SKM-1 treated with dmso at 0.1 percent for 144 hours (cell line): ENCODE measurements around the gene C20orf144.

Experiments
- DNase-seq: peaks from one replicate; lab custom pipeline; 2025; ENCODE audit not compliant: unreplicated experiment; lab: John Stamatoyannopoulos, UW

The C20orf144 gene

DNA sequence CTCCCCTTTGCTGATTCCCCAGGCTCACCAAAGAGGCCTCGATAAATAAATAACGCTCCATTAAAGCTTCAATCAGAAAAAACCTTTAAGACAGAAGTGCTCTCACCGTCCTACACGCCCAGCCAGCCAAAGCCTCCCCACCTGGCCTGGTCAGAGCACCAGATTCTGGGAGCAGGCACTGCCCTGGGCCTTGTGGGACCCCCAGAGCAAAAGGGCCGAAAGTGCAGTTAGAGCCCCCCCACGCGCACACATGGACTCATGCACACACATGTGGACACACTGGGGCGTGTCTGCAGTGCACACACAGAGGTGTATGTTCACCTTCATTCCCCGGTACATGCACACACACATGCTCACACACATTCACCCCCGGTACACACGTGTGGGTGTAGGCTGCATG lies 14.0 kb downstream of the C20orf144 start:
- no peak for DNase-seq

DNA sequence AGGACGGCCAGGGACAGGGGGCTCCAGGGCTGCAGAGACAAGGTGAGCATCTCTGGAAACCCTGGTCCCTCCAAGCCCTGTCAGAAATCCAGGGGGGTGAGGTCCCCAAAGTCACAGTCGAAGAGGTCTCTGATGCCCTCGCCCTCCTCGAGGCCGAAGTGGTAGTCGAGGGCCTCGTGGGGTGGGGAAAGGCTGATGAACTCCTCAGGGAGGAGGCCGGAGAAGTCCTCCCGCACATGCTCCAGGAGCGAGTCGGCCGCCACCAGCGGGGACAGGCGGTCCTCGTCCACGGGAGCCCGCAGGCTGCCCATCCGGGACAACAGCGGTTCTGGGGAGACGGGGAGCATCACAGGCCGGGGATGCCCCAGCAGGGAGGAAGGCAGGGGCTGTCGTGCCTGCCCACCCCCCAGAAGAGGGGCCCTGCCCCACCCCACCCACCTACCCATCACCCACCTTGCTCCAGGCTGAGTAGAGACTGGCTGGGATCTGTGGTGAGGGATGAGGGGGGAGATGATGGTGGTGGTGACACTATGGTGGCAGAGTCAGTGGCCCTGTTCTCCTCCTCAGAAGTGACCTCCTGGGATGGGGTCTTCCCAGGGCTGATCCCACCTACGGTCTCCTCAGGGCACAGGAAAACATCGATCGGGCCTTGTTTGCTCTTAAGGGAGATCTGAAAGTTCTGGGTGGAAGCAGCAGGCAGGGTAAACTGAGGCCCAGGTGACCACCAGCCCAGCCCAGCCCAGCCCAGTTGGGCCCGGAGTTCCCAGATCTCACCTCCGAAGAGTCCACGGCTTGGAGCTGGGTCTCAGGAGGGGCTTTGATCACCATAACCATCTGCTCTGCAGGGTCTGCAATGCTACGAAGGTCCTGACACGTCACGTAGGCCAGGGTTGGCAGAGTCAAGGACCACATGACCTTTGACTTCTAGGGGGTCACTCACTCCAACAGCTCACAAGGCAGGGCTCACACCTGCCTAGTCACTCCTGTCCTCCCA lies 14.8 kb downstream of the C20orf144 start:
- no peak for DNase-seq

DNA sequence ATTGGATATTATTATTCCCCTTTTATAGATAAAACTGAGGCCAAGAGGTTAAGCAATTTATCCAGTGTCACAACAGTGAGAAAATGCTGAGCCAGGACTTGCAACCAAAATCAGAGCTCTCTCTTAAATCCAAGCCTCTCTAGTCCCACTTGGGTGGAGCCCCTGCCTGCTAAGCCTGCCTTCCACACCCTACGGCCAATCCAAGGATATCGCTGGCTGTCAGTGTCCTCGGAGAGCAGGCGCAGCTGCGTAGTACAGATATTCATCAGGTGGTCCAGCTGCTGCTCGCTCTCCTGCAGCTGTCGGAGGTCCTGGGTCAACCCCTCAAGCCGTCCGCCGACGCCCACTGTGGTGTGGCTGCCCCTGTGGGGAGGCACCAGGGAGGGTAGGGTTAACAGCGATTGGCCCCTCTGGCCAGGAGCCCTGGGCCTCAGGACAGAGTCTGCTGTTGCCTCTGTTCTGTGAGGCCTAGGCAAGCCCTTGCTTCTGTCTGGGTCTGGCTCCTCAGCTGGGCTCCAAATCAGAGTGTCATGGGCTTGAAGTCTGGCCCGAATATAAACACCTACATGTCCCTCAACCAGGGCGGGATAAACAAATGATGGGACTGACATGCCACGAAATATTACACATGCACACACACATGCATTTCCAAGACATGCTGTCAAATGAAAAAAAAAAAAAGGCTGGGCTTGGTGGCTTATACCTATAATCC lies 16.0 kb downstream of the C20orf144 start:
- DNase-seq = no peak

DNA sequence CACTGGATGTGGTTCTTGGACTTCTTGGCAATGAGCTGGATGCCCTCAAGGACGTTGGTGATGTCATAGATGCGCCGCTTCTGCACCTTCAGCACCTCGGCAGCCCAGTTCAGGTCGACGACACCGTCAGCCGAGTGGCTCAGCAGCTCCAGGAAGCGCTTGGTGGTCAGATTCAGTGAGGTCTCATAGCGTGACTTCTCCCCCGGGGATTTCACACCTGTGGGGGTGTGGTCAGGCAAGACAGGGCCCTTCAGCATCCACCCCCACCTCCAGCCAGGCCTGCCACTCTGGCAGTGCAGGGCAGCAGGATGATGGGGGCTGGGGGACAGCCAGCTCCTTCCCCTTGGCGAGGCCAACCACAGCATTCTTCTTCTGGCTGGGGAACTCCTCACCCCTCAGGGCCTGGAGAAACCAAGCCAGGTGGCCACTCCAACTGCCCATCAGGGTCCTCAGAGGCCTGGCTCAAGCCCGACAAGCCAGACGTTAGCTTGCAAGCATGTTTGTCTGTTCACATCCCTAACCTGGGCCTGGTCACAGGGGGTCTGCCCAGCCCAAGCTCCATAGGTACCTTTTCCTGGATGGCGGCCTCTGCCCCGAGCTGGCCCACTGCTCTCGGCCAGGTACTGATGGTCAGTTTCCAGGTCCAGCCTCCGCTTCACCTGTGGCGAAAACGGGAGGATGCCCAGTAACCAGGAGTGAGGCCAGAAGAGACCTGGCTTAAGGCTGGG lies 17.8 kb downstream of the C20orf144 start:
- DNase-seq = no peak

DNA sequence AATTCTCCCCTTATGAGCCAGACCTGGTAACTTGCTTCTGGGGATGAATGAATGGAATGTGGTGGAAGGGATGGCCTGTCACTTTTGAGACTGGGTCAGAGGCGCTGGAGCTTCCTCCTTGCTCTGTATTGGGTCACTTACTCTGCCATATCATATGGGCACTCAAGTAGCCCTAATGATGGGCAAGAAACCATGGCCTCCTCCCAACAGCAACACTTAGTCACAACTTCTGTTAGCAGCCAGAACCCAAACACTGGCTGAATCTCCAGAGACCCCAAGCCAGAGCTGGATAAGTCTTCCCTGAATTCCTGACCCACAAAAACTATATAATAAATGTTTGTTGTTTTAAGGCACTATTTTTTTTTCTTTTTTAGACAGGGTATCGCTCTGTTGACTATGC lies 18.6 kb downstream of the C20orf144 start:
- DNase-seq = no peak

DNA sequence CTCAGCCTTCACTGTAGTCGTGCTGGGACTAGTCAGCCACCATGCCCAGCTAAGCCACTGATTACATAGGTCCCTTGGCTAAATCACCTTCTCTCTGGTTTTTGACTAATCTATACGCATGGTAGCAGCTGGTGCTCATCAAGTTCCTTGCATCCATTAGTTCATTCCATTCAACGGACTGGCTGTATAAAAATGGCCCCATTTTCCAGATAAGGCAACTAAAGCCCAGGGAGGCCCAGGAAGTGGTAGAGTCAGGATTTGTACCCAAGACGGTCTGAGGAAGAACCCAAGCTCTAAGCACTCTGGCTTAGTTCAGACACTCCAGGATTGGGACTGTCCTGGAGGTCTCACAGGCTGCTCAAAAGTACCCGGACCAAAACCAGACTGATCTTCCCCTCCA lies 19.2 kb downstream of the C20orf144 start:
- no peak for DNase-seq

DNA sequence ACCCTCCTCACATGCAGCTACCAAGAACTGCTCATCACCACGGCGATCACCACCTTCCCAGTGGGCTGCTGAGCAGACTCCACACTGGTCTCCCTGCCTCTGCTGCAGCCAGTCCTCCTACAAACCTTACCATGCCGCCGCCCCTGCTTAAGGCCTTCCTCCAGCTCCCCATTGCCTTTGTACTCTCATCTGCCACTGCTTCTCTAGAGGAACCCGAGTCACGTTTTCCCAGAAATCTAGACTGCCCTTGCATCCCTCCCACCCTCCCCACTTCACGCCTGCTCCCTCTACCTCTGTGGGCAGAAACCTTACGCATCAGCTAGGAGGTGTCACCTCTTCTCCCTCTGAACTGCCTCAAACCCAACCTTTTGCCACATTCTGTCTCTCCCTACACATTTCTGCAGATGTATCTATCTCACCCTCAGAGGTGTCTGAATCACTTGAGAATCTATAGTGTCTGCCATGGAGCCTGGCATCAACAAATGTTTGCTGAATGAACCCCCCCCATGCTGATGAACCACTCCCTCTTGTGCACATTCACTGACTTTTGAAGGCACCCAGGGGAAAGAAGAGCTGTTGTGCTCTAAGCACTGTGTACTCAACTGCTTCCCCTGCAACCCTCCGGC lies 19.7 kb downstream of the C20orf144 start:
- DNase-seq = no peak

DNA sequence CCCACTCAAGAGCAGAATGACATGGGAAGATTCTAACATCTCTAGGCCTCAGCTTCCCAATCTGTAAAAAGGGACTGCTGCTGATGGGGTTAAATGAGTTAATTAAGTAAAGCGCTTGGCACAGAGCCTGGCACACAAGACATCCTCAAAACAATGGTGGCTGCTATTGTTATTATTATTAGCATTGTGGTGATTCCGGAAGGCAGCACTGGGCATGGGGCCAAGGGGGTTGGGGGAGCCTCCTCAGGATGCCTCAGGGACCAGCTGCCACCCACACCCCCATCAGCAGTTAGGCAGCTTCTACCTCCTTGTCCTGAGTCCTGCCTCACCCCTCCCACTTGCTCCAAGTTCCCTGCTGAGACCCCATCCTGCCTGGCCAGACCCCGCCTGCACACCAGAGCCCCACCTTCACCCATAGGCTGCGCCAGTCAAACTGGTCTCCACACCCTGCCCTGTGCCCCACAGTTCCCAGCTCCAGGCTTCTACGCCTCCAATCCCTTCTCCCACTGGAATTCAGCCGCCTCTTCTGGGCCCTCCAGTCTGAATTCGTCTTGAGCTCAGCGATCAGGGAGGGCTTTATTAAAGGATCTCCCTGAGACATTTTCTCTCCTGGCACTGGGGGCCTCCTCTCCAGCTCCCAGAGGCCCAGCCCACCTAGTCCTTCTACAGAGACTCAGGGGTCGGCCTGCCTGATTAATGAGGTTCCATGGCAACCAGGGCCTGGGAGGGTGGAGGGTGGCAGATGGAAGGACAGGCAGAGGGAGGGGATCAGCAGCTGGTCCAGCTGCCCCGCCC lies 22.6 kb downstream of the C20orf144 start:
- DNase-seq = no peak

DNA sequence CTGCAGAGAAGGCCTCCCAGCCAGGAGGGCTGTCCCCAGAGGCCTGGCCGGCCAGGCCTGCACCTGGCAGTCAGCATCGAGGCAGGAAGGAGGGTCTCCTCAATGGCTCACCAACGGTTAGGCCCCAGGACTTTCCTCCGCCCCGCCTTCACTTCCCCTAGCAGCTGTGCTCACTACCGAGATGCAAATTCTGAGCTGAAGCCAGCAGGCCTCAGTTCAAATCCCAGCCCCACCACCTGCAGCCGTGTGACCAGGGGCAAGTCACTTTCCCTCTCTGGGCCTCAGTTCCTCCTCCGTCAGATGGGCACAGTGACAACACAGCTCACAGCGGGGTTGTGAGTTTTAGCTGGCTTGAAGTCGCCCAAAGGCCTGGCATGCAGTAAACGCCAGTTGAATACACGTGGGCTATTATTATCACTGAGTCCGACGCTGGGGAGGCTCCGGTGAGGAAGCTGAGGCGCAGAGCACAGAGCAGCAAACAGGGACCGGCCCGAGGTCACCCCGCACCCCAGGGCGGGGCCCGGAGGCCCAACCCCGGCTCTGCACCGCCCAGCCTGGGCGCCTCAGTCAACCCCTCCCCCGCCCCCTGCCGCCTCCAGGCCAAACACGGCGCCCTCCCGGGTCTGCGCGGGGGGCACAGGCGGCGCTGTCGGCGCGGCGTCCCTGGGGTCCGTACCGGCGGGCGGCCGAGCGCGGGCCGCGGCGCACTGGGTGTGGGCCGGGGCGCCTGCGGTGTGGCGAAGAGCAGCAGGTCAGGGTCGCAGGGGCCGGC lies 23.4 kb downstream of the C20orf144 start:
- DNase-seq = peak; percentile 54

DNA sequence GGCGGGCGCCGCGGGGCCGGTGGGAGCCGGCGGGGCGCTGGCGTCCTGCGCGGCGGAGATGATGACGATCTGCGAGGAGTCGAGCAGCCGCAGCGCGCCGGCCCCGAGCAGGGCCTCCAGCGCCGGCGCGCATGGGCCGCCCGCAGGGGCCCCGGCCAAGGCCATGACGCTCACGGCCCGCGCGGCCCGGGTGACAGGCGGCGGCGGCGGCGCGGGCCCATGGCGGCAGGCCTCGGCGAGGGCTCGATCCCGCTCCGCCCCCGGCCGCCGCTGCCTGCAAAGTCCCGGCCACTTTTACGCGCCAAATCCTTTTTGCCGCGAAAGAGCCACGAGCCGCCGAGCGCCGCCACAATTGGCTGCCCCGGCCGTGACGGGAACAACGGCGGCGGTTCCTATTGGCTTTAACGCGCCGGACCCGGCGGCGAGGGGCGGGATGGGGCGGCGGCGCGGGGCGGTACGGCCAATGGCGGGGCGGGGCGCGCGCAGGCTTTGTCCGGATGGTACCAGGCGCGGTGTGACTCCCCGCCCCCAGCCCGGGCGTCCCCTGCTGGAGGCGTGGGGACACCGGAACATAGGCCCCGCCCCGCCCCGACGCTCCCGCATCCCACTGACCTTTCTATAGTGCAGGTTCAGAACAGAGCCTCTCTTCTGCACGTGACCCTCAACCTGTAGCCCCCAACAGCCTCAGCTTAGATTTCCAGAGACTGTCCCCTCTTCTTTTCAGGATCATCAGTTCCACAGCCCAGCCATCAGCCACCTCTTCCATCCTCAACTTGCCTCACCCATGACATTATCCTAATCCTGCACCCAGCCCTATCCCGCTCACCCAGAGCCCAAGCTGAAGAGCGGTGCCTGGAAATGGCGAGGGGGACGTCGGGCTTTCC lies 24.2 kb downstream of the C20orf144 start, which contains the start of gene E2F1:
Gene E2F1, minus strand, starts transcription at position 286 of the 884 bp plus-strand sequence. Its CDS starts 121 bp downstream, at position 165.
- peak; percentile 89 for DNase-seq

DNA sequence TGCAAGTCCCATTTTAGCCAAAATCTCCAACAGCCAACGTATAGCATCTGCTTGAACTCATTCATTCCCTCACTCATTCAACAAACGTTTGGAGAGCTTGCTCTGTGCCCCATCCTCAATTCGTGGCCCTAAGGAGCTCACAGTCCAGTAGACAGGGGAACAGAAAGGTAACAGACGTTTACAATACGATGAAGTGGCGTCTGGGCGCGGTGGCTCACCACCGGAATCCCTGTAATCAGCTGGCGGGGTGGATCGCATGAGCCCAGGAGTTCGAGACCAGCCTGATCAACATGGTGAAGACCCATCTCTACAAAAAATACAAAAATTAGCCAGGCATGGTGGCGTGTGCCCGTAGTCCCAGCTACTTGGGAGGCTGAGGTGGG lies 24.8 kb downstream of the C20orf144 start:
- no peak for DNase-seq

DNA sequence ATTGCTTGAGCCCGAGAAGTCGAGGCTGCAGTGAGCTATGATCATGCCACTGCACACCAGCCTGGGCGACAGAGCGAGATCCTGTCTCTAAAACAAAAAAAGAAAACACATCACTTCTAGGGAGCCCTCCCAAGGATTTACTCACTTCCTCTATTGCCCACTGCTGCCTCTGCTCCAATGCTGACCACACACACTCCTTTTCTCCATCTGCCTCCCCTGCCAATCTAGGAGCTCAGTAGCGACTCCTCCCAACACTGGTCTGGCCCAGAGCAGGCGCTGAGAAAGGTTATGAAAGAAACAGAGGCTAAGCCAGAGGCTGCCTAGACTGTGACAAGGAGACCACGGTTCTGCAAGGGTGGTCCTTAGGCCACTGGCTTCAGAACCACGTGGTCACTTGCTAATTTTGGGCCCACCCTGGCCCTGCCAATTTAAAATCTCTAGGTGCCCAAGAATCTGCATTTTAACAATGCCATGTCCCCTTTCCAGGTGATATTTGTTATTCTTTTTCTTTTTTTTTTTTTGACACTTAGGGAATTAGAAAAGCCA lies 25.3 kb downstream of the C20orf144 start:
- peak; percentile 84 for DNase-seq

DNA sequence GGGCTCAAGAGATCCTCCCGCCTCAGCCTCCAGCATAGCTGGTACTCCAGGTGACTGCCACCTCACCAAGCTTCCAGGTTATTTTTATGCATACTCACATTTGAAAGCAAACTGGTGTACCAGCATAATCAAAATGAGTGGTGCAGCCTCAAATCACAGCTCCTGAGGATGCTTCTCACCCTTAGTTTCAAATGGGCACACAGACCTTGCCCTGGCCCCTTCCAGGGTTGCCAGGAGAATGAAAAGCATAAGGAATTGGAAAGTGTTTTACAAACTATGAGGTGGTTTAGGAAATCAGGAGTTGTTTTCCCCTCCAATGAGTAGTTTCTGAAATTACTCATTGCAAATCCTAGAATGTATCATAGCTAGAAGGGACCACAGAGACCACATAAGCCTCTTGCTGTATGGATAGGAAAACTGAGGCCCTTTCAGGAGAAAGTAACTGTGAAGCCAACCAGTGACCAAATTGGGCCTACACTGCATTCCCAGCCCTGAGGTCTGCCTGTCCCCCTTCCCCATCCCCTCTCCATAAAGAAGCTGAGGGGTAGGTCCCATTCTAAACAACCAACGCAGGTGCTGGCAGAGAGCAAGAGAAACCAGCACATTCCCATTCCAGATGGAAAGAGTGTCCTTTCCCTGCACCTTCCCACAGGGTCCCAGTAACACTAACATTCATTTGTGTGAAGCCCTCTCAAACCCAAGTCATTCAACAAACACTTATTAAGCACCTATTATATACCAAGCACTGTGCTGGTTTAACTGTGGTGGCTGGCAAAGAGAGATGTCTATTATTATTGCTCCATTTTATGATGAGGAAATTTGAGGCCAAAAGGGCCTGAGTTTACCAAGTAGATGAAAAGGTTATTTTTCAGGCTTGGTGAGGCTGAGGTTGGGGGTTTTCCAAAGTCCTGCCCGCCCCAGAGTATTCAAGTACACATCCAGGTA lies 26.1 kb downstream of the C20orf144 start:
- no peak for DNase-seq

DNA sequence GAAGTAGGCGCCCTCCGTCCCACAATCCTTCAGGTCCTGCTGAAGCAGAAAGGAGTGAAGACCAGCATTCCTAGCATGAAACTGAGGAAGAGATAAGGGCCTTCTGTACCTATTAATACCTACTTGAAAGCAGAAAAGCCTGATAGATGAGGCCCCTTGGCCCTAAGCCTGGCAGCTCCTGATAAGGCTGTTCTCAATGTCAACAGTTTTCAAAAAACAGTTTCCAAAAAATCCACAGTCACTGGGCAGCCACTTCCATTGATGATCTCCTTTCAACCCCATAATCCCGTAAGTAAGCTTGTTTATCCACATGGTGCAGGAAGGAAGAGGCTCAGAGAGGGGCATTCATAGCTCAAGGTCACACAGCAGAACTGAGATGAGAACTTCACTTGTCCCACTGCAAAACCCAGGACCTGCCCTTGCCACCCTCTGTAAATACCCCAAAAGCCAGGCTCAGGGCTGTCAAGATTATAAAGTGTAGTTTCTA lies 26.9 kb downstream of the C20orf144 start:
- no peak for DNase-seq

DNA sequence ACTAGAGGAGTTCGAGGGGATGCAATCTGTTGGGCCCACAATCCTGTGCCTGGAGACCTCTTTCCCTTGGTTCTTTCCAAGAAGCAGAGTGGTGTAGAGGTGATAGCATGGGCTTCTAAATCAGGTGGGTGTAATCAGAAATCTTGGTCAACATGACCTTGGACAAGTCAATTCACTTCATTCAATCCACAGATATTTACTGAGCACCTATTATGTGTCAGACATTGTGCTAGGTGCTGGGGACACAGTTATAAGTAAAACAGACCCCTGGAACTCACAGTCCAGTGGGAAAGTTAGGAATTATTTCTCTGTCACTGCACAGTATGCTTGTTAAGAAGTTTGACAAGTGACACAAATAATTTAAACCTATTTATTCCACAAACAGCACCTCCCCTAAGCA lies 27.4 kb downstream of the C20orf144 start:
- no peak for DNase-seq

DNA sequence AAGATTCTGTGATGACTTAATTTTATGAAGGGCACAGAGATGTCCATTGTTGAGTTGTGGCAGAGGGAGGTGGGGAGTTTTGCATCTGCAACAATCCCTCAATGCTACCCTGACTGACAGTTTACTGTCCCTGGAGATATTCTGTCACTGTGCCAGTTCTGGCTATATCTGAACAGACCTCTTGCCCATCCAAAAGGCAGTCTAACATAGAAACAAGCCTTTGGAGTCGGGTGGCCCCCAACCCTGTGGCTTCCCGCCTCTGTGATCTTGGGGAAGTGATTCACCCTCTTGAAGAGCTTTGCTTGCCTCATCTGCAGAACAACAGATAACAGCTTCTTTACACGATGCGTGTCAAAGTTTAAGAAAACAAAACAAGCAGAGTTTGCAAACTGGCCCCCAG lies 27.8 kb downstream of the C20orf144 start:
- peak; percentile 63 for DNase-seq

DNA sequence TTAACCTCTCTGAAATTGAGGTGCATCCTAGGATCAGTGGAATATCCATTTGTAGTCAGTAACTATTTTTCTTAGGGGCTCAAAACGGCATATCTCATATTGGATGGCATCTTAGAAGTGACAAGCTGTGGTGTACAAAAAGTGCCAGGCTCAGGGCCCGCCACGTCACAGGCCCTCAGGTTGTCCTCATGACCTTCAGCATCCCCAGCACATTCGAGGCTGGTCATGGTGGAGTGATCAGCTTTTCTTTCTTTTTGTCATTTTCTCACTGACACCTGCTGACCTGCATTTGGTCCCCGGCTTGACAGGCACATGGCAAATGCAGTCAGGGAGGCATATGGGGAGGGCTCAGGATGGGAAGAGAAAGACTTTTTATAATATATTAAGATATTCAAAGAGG lies 31.2 kb downstream of the C20orf144 start:
- DNase-seq = no peak
